HCT116 (cell line): ENCODE measurements around the gene SF3A2. TPM values are rescaled to one million over a fixed set of nuclear protein-coding genes. Genes with fewer than 3 reads are reported as not detected.

Experiments used
- ATAC-seq: fragments of 200-7000 bp; cut with Tn5 transposase; 2 replicates; pipeline ENCODE4 v1.9.1; 2020; ENCODE audit warnings: mild to moderate bottlenecking, moderate library complexity
- BruUV-seq: library from RNA; stranded (reverse); fragments of 400-500 nt; replicated peaks from 2 replicates; lab custom pipeline; 2021; lab: Mats Ljungman, UMichigan
- CTCF ChIA-PET: fragments of 300-600 bp; sonication (Branson Sonifier 250); formaldehyde crosslinking; loops from one replicate; lab custom pipeline; 2021; ENCODE audit warnings: antibody characterized with exemption; lab: Charles Lee
- POLR2A ChIA-PET: fragments of 300-600, 350-600 bp; sonication (Branson Sonifier 250); formaldehyde crosslinking; loops from one replicate; lab custom pipeline; 2021; ENCODE audit warnings: antibody characterized with exemption; lab: Charles Lee
- RAD21 ChIA-PET, 2 experiments: fragments of 300-600 bp; sonication (Branson Sonifier 250); formaldehyde crosslinking; loops; one replicate each; lab custom pipeline; 2023; ENCODE audit warnings: low total read pairs in 2 of 2; ENCODE audit not compliant: uncharacterized antibody in 2 of 2, unreplicated experiment in 2 of 2, low non-redundant PET in 1 of 2; lab: Charles Lee
- DNase-seq: peaks from one replicate; pipeline ENCODE4 v3.0.0-alpha.2; 2010; ENCODE audit warnings: low read depth, low spot score
- H2AFZ ChIP-seq: fragments of 200-600 bp; shearing (Covaris generic), sonication (generic); 2 replicates; pipeline ENCODE4 v1.6.1; 2017; ENCODE audit warnings: low read depth, mixed run types, mixed read lengths, antibody characterized with exemption, low read length; ENCODE audit not compliant: poor library complexity, severe bottlenecking
- H3K27ac ChIP-seq: 2 replicates; pipeline ENCODE4 v1.5.1; 2012; ENCODE audit warnings: low read depth, low read length
- H3K27me3 ChIP-seq: fragments of 200-600 bp; sonication (generic); 2 replicates; pipeline ENCODE4 v1.6.1; 2016; ENCODE audit warnings: mixed run types, low read length, mixed read lengths; ENCODE audit not compliant: insufficient read depth
- H3K36me3 ChIP-seq, 2 experiments: fragments of 200-500 bp in 1 of 2; fragments of 200-600 bp in 1 of 2; sonication (Bioruptor generic) in 1 of 2; sonication (generic) in 1 of 2; 2 replicates each; pipeline versions ENCODE4 v1.5.1 to v1.6.1; 2014 to 2016; ENCODE audit warnings: low read length in 2 of 2, inconsistent platforms in 1 of 2, mixed read lengths in 1 of 2, mixed run types in 1 of 2; ENCODE audit not compliant: insufficient read depth in 2 of 2, control insufficient read depth in 1 of 2
- H3K4me1 ChIP-seq, 2 experiments: fragments of 200-600 bp in 1 of 2; sonication (generic) in 1 of 2; 2 replicates each; pipeline versions ENCODE4 v1.5.1 to v1.6.1; 2012 to 2017; ENCODE audit warnings: low read length in 2 of 2, inconsistent platforms in 1 of 2, mild to moderate bottlenecking in 1 of 2, mixed read lengths in 1 of 2, mixed run types in 1 of 2, moderate library complexity in 1 of 2; ENCODE audit not compliant: insufficient read depth in 2 of 2, control insufficient read depth in 1 of 2
- H3K4me2 ChIP-seq: fragments of 200-600 bp; sonication (generic); 2 replicates; pipeline ENCODE4 v1.6.1; 2017; ENCODE audit warnings: mixed run types, low read length, mixed read lengths
- H3K4me3 ChIP-seq, 2 experiments: fragments of 200-600 bp in 1 of 2; sonication (generic) in 1 of 2; replicated peaks in 1 of 2; 2 replicates each; pipeline ENCODE4 v1.5.1; 2011 to 2016; ENCODE audit warnings: low read length in 2 of 2, control low read depth in 1 of 2, low read depth in 1 of 2, mild to moderate bottlenecking in 1 of 2, mixed read lengths in 1 of 2, mixed run types in 1 of 2
- H3K79me2 ChIP-seq: fragments of 200-600 bp; sonication (generic); 2 replicates; pipeline ENCODE4 v1.6.1; 2017; ENCODE audit warnings: mild to moderate bottlenecking, mixed run types, low read length, moderate library complexity, mixed read lengths; ENCODE audit not compliant: insufficient read depth
- H3K9ac ChIP-seq: fragments of 200-600 bp; sonication (generic); 2 replicates; pipeline ENCODE4 v1.6.1; 2016; ENCODE audit warnings: low read length, mixed read lengths
- H3K9me2 ChIP-seq: fragments of 200-600 bp; sonication (generic), shearing (Covaris generic); 2 replicates; pipeline ENCODE4 v1.6.1; 2017; ENCODE audit warnings: mixed run types, mild to moderate bottlenecking, moderate library complexity; ENCODE audit not compliant: insufficient read depth
- H3K9me3 ChIP-seq, 2 experiments: fragments of 200-500 bp in 1 of 2; fragments of 200-600 bp in 1 of 2; sonication (Bioruptor generic) in 1 of 2; sonication (generic) in 1 of 2; 2 replicates each; pipeline ENCODE4 v1.6.1; 2014 to 2017; ENCODE audit warnings: low read length in 2 of 2, mixed read lengths in 2 of 2, inconsistent platforms in 1 of 2, low read depth in 1 of 2, mild to moderate bottlenecking in 1 of 2, mixed run types in 1 of 2, moderate library complexity in 1 of 2; ENCODE audit not compliant: control insufficient read depth in 1 of 2, insufficient read depth in 1 of 2
- H4K20me1 ChIP-seq: fragments of 200-600 bp; sonication (generic), shearing (Covaris generic); 2 replicates; pipeline ENCODE4 v1.6.1; 2017; ENCODE audit warnings: mixed run types, mild to moderate bottlenecking, moderate library complexity; ENCODE audit not compliant: insufficient read depth
- CBX3 ChIP-seq: IDR thresholded peaks from 2 replicates; pipeline ENCODE4 v1.6.1; 2012; ENCODE audit warnings: low read depth
- ELF1 ChIP-seq: IDR thresholded peaks from 2 replicates; pipeline ENCODE4 v1.6.1; 2012; ENCODE audit warnings: low read depth, borderline replicate concordance
- EZH2 ChIP-seq: fragments of 200-600 bp; sonication (generic); IDR thresholded peaks from 2 replicates; pipeline ENCODE4 v1.6.1; 2017; ENCODE audit warnings: antibody characterized with exemption, mixed run types
- EZH2phosphoT487 ChIP-seq: fragments of 200-600 bp; IDR thresholded peaks from 2 replicates; pipeline ENCODE4 v1.6.1; 2018; ENCODE audit warnings: antibody characterized with exemption, borderline replicate concordance
- FOSL1 ChIP-seq: IDR thresholded peaks from 2 replicates; pipeline ENCODE4 v1.6.1; 2012; ENCODE audit warnings: low read depth
- MAX ChIP-seq: IDR thresholded peaks from 2 replicates; pipeline ENCODE4 v1.6.1; 2012
- POLR2AphosphoS5 ChIP-seq: IDR thresholded peaks from 2 replicates; pipeline ENCODE4 v1.6.1; 2011; ENCODE audit warnings: mild to moderate bottlenecking, low read depth, low read length, moderate library complexity
- RAD21 ChIP-seq: IDR thresholded peaks from 2 replicates; pipeline ENCODE4 v1.6.1; 2012; ENCODE audit warnings: low read depth, mild to moderate bottlenecking
- REST ChIP-seq: IDR thresholded peaks from 2 replicates; pipeline ENCODE4 v1.6.1; 2012; ENCODE audit warnings: low read depth
- SP1 ChIP-seq: IDR thresholded peaks from 2 replicates; pipeline ENCODE4 v1.6.1; 2012; ENCODE audit warnings: low read depth
- TCF7L2 ChIP-seq: IDR thresholded peaks from 2 replicates; pipeline ENCODE4 v1.7.0; 2011; ENCODE audit warnings: borderline replicate concordance, inconsistent platforms; ENCODE audit not compliant: insufficient read depth, insufficient read length; ENCODE audit errors: extremely low read depth
- ZBTB33 ChIP-seq: IDR thresholded peaks from 2 replicates; pipeline ENCODE4 v1.6.1; 2011; ENCODE audit warnings: mild to moderate bottlenecking, low read length, moderate library complexity; ENCODE audit not compliant: insufficient replicate concordance; ENCODE audit errors: extremely low read depth
- ZNF274 ChIP-seq: fragments of 200-500 bp; sonication (Bioruptor generic); IDR thresholded peaks from 2 replicates; pipeline ENCODE4 v1.6.1; 2014; ENCODE audit warnings: mild to moderate bottlenecking, low read depth, low read length, inconsistent platforms
- intact Hi-C: fragments of 100-400 bp; cut with micrococcal nuclease; formaldehyde crosslinking; loops from 2 replicates; pipeline ENCODE4 v1.10.0; 2022
- total RNA-seq: library from RNA; stranded (reverse); gene quantifications from one replicate; pipeline ENCODE4 v1.2.1, GENCODE V29; 2021; ENCODE audit not compliant: unreplicated experiment

The SF3A2 gene
- total RNA-seq, 1 experiment from 2014 or later: 166 TPM

GRCh38 chr19:2255112-2255845 is 18.7 kb downstream of the SF3A2 start (continued):
- TF ChIP-seq REST (no peak), ELF1 (no peak), EZH2 (no peak)

GRCh38 chr19:2255982-2256685 is 19.5 kb downstream of the SF3A2 start, which contains the start of gene JSRP1:
JSRP1 (minus strand) TSS chr19:2256417; CDS start chr19:2255314, 1,103 bp downstream.
- DNase-seq: no peak
- no peak within 1 kb of the TSS for H2AFZ ChIP-seq
- no peak within 1 kb of the TSS for H3K4me3 ChIP-seq
- no peak for ATAC-seq
- ChIA-PET RAD21 (no interaction called here), POLR2A (no interaction called here), CTCF (no interaction called here)
- BruUV-seq: no TSS peak
- H3K79me2 ChIP-seq: no peaks in the 10 kb centered on the region
- H3K27me3 ChIP-seq: no peaks in the 10 kb centered on the region
- no peak within 1 kb of the TSS for H3K27ac ChIP-seq
- no peak within 1 kb of the TSS for H3K4me2 ChIP-seq
- no peaks in the 10 kb centered on the region for H4K20me1 ChIP-seq
- no peaks in the 10 kb centered on the region for H3K9me2 ChIP-seq
- TF ChIP-seq RAD21 (no peak), CBX3 (no peak), ZNF274 (no peak), POLR2AphosphoS5 (no peak), TCF7L2 (no peak), EZH2phosphoT487 (no peak), FOSL1 (no peak), ZBTB33 (no peak), SP1 (no peak), MAX (no peak)
- intact Hi-C loops: no loop called here
- H3K9ac ChIP-seq: no peak within 1 kb of the TSS
- H3K36me3 ChIP-seq: no peaks in the 10 kb centered on the region
- no peaks in the 10 kb centered on the region for H3K9me3 ChIP-seq
- H3K4me1 ChIP-seq: no peaks in the 10 kb centered on the region; a peak in 1 of 4 replicates
